NCI-H748 treated with DMSO at 0.1 percent for 48 hours (cell line): Measurements from ENCODE around the gene KY.
A peak's percentile ranks its signal among the peaks of the same experiment; 100 is the strongest.

ENCODE experiments used
- DNase-seq: peaks from one replicate; lab custom pipeline; 2025; lab: John Stamatoyannopoulos, UW

Gene KY, protein sequence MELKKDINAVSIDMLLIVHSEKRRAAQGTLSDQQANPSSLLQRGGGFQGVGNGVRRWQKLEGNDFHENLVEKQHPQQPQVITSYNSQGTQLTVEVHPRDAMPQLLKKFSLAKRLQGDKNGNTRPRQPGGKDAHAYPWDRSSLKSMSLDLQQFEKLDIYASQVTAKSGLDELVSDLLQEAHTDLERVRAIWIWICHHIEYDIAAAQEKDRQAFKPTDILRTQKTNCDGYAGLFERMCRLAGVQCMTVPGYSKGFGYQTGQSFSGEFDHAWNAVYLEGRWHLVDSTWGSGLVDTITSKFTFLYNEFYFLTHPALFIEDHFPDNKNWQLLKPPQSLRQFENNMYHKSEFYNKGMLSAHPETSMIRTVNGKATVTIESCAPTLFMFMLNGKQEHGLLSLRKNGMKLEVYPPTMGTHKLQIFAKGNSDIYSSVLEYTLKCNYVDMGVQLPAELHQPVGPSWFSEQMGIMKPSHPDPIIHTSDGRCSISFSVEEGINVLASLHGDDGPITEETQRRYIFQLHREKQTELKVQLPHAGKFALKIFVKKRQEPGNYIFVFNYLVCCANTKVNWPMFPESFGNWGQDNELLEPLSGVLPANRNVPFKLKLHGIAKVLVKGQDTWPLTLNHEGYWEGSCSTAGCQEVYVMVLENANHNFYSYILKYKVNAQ

DNA sequence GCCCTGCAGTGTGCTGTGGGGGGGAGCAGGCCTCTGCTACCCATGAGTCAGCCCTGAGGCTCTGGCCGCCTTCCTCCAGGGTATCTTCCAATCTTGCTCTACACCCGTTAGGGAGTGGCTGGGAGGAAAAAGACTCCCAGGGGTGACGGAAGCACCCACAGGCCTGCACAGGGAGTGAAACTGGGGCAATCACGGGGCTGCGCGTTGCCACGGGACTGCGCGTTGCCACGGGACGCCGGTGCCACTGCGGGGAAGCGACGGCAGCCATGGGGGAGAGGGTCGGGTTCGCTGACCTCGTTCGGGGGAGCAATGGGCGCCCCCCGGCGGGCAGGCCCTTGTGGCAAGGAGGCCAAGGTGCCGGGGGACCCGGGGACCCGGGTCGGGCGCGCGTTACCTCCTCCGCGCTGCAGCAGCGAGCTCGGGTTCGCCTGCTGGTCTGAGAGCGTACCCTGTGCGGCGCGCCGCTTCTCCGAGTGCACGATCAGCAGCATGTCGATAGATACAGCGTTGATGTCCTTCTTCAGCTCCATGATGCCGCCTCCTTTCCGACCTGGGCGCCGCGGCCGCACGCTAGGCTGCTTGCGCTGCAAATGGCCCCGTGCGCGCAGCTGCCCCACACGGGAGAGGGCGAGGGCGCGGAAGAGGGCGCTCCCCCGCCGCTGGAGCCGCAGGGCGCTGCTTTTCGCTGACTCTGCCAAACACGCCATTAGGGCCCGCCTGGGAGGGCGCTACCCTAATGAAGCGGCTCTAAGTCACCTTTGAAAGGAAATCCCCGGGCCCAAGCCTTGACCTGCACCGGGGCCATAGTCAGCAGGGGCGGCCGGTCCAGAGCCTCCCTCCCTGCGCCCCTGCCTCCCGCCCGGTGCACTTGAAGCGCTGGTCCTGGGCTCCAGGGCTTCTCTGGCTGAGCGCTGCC, at the start of gene KY:
Gene KY (minus strand): TSS at position 592 of the 916 bp plus-strand sequence. CDS start 62 bp downstream, at position 530.
- DNase-seq = peak; percentile 14

DNA sequence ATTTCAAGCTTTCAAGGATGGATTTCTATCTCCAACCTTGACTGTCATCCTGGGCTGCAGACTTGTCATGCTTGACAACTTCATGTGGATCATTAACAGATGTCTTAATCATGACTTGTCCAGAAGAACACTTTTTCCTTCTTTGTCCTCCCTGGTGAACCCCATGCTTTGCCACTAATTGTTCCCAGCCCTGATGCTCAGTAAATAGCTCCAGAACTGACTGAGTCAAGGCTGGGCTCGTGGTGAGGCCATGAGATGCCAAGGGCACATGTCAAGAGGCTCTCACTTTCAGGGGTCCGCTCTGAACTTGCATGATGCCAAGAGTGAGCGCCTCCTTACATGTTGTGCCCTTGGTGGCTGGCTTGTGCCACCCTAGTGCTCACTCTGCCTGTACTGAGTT, 48.9 kb upstream of the KY start:
- DNase-seq = no peak

DNA sequence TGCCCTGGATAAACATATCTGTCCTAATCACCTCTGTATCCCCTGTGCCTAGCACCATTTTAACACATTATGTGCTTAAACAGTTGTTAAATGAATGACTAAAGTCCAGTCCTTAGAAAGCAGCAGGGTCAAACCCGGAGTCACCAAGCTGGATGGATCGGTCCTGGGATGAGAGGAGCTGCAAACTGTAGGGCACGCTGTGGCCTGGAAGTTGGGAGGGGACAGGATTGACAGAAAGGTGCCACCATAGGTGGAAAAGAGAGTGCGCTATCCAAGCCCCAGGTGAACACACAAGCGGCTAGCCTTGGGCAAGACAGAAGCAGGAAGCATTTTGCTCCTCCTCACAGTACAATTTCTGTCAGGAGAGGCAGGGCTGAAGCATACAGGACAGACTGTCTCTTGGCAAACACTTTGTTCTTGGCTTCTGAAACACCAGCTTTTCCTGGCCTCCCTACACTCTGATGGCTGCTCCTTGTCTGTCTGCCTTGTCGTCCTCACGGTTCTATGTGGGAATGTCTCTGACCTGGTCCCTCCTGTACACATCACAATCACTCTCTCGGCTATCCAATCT, 48.4 kb upstream of the KY start:
- no peak for DNase-seq

DNA sequence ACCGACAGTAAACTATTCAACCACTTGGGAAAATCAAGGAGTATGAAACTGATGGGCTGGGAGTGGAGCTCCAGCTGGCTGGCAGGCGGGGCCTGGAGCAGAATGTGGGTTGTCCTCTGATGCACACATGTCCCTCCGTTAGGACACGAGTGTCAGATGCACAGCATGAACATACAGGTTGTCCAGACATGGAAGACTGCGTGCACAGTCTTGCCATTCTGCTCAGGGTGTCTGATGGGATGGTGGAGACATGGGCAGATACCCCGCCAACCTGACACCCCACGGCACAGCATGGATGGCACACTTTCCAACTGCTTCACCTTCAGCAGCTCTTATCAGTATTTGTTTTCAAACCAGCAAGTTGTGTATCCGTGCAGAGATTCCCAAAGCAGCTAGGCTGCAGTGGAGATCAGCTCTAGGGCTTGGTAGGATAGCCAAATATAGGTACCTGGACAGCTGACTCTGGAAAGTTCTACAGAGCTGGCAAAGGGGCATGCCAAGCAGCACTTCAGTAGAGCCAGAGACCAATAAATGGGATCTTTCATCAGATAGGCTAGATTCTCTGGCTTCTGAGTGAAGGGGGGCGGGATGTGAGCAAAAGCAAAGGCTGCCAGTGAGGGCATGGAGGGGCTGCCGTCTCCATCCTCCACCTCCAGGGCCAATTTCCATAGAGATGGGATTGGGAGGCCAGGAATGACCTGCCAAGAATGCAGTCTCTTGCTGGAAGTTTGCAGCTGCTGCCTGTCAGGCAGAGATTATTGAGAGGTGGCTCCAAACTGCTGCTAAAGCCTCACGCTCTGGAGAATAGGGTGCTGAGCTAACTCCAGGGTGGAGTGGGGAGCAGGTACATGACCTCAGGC, 47.2 kb upstream of the KY start:
- DNase-seq = no peak

DNA sequence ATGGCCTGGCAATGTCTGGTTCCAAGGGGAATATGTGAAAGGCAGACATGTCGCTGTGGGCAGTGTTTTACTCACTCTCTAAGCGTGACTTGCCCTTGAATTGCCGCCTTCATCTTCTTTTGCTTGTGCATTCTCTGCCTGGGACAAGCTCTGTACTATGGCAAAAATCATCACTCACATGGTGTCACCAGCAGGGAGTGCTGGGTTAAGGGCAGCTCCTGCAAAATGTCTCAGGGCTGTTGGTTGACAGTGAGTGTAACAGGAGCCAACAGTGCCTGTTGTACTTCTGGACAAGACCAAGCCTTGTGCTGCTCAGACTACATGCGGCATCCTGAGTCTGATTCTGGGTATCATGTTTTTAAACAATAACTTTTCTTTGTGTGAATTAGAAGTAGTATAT, 45.3 kb upstream of the KY start:
- DNase-seq = no peak

DNA sequence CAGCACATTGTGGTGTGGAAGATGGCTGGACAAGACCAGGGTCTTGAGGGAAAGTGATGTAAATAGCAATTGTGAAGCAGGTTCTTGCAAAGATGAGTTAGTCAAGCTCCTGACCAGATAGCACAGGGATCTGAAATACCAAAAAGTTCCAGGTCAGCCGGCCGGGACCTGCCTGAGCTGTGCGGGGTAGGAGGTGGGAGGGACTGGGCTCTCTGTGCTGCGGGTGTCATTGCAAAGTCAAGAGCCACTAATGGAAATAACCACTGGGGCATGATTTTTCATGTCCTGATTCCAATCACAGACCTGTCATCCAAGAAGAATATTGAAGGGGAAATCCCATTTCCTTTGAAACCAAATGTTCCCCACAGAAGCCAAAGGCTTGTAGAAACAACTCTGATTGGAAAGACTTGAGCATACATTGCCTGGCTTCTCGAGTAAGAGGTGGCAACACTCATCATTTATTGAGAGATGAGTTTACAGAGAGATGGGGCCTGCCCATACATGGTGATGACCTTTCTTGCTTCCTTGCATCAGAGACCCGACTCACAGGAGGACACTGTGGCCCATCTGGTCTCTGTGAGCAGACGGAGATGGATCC, 44.2 kb upstream of the KY start:
- no peak for DNase-seq

DNA sequence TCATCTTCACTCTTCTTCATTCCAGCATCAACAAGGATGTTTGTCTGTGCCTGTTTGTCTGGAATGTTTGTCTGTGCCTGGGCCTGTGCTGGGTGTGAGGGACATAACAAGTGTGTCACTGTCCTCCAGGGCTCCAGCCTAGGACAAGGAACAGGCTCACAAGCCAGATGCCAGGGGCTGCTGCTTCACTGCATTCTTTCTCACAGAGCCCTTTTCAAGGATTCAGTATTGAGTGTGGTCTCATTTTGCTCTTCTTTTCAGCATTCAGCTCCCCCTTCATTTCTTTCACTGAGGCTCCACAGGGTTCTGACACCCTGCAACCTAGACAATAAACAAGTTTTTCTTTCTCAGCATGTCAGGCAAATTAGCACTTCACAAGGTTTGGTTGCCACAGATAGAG, 43.6 kb upstream of the KY start:
- no peak for DNase-seq

DNA sequence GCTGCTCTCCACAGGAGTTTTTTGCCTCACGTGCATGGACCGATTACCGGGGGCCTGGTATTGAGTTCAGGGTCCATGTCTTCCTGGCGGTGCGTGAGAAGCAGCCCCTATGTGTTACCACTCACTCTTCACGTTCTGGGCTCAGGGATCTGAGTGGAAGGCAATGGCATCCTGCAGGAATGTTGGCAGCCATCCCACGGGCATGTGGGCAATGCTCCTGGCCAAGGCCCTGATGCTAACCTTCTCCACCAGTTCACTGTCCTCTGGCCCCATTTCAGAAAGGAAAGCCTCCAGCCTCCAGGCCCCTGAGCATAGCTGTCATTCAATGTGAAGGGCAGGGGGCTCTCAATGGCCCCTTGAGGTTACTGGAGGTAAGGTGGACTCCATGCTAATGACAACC, 43.0 kb upstream of the KY start:
- no peak for DNase-seq

DNA sequence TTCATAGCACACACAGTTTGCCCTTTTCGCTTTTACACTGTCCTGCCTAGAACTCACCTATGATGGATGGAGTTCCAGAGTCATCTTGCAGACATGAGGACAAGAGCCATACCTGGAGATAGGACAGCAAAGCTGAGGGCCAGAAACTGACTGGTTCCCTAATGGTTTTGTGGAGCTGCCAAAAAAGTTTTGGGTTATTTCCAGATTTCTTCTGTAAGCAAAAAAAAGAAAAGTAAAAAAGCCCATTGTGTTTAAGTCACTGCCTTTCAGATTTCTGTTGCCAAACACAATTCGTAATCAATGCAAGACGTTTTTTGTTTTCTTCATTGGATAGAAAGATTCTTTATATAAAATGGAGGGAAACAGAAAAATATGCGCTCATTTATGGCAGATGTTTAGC, 42.4 kb upstream of the KY start:
- DNase-seq = no peak

DNA sequence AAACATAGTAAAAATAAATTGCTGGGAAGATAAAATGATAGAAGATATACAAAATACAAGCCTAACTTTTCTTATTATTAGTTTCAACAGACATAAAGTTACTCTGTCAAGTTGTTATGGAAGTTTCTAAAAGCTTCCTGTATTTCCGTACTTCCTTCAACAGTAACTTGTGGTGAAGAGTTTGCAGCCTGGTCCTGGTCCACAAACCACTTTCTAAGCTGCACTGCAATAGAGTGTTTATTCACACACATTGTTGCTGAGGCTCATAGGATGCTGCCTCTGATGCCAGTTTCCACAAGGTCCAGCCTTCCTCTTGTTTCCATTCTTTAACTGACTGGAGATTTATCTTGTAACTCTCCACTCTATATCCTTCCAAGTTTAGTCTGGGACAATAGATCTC, 39.4 kb upstream of the KY start:
- DNase-seq = no peak

DNA sequence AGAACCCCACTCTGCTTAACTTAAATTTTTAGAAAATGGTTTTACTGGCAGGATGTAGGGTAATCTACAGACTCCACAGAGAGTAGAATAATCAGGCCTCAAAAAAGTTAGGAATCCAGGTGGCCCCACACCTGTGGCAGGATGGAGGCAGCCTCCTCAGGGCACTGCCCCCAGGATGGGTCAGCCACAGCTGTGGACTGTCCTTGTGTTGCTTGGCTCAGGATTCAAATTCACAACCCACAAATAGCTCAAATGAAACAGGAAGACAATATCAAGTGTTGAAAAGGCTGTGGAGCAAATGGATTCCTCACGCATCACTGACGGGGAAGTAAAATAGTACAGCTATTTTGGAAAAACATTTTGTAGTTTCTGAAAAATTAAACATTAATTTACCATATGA, 36.8 kb upstream of the KY start:
- DNase-seq = no peak

DNA sequence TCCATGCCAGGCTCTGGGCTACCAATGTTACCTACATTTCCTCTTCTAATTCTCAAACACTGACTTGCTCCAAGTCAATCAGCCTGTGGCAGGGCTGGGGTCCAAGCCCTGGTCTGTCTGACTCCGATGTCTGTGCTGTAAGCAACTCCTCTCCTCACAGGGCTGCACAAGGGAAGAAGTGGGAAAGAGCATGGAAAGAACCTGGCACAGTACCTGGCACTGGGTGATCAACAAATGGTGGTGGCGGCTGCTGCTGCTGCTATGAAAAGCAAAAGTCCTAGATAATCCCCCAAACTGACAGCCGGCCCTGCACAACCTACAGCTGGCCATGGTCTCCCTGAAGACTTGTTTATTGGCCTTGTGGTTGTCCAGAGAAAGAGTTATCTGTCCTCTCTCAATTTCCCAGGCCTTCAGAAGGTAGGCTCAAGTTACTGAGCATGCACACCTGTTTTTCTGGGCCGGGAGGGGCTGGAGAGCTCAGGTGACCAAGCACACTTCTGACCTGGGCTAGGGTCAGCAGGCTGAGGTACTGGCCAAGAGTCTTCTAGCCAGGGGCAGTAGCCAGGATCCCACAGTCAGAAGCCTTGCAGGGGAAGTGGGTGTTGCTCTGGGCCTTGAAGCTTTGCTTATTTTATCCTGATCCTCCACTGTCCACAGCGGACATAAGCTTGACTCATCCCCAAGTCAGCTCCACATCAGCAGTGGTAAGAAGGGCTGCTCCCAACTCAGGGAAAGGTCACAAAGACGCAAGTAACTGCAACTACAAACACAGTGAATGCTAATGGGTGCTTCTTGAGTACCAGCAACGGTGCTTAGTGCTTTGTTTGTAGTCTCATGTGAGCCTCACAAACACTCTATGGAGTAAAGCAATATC, 35.3 kb upstream of the KY start:
- no peak for DNase-seq

DNA sequence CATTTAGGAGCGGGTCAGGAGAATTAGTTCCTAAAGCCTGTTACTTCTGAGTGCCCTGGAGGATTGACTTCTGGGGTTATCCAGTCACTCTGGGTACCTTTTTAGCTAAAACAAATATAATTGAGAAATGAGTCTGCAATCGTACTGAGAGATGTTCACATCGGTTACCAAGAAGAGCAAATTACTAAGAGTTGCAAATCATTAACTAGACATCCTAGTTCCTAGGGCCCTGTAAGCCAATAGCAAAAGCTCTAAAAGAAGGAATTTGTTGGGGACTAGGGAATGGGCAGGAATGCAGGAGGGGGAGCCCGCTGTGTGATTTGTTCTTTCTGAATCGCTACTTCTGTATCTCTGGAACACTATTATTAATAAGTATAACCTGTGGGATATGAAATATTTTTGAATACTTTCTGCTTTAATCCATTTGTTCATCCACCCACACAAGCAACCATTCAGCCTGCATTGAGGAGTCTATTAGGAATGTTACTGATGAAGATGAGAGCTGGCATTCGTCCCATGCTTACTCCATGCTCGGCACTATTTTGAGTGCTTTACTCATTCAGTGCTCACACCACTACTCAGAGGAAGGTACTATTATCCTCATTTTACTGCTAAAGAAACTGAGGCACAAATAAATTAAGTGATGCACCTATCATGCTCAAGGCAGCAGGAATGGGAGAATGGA, 31.5 kb upstream of the KY start:
- no peak for DNase-seq

DNA sequence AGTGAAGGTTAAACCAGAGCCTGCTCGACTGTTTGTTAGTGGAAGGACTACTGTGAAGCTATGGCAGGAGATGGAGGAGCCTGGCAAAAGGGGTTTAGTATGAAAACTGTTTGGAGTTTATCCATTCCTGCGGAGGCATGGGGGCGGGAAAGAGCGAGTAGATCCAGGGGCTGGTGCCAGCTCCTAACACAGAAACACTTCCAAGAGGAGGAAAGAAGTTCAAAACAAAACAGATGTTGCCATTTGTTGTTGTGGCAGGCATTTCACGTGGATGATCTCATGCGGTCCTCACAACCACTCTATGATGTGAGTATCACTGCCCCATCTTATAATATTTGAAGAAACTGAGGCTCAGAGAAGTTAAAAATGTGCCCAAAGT, 30.7 kb upstream of the KY start:
- DNase-seq = no peak

DNA sequence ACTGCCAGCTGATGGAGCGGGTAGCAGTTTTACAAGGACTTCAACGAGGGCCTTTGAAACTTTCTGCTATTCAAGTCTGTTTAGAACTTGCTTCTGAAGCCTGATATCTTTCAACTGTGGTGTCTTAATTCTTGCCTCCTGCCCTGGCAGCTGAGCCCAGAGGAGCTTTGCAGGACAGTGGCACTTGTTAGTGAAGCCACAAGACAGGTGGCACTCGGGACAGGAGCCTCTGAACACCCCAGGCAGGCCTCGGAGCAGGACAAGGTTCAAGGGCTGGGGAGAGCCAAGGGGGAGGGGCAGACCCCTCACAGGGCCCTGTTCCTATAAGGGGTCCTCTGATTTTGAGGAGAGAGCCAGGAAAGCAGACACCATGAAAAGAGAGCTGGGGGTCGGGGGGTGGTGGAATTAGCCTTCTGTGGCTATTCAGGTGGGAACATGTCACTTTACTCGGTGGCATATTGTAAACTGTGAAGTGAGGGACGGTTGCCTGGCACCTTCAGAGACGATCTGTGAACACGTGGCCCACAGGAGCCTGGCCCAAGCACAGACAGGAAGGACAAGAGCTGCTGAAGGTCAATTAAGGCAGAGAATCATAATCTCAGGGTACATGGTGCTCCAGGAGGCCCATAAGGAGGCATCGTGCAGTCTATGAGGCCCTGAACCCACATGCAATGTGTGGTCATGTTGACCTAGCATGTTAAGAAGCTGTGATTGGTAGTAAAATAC, 30.1 kb upstream of the KY start:
- no peak for DNase-seq

DNA sequence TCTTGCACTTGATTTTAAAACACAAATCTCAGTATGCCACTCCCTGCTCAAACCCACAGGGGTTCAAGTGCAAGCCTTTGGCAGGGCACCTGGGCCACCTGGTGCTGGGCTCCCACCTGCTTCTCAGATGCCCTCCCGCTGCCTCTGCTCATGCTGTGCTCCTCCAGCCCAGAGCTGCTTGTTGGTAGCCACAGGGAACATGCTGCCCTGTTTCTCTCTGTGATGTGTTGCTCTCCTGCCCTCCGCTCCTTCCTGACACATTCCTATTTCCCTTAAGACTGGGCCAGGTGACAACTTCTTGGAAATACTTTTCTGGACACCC, 27.1 kb upstream of the KY start:
- no peak for DNase-seq

DNA sequence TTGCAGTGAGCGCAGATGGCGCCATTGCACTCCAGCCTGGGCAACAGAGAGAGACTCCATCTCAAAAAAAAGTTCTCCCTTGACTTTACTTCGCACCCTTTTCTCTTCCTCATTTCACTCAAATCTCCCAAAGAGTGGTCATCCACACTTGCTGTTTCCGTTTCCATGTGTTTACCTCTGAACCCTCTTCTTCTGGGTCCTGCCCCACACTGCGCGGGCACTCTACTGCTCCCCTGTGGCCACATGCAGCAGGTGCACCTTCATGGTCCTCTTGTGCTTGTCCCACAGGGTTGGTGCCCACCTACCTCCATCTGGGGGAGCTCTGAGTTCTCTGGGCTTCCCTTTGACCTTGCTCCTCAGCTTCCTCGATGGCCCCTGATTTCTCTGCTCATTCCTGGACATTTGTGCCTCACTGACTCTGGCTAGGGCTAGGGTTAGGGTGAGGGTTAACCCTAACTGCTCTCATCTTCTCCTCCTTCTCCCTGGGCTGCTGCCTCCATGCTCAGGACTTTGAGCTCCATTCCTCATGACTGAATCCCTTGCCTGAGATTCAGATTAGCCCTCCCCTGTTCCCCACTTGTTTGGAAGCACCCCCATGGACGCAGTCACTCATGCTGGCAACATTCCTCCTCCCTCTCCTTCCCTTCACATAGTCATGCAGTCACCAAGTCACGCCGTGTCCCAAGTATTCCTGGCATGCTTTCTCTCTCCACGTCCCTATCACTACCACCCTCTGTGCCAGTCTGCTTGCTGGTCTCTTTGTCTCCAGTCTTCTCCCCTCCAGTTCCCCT, 26.6 kb upstream of the KY start:
- DNase-seq = no peak

DNA sequence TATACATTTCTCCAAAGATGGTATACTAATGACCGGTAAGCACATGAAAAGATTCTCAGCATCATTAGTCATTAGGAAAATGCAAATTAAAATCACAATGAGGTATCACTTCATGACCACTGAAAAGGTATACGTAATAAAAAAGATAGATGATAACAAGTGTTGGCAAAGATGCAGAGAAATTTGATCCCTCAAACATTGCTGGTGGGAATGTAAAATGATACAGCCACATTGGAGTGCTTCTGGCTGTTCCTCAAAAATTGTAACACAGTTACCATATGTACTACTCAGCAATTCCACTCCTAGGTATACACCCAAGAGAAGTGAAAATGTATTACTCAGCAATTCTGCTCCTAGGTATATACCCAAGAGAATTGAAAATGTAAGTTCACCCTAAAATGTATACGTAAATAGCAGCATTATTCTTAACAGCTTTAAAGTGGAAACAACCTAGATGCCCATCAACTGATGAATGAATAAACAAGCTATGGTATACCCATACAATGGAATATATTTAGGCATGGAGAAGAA, 25.0 kb upstream of the KY start:
- DNase-seq = no peak
